SW480 (cell line): ENCODE data around the gene EXOSC2.

Experiments used
- DNase-seq: peaks from one replicate; pipeline ENCODE4 v3.0.0-alpha.2; 2016; ENCODE audit warnings: low spot score

EXOSC2 gene, protein sequence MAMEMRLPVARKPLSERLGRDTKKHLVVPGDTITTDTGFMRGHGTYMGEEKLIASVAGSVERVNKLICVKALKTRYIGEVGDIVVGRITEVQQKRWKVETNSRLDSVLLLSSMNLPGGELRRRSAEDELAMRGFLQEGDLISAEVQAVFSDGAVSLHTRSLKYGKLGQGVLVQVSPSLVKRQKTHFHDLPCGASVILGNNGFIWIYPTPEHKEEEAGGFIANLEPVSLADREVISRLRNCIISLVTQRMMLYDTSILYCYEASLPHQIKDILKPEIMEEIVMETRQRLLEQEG

DNA sequence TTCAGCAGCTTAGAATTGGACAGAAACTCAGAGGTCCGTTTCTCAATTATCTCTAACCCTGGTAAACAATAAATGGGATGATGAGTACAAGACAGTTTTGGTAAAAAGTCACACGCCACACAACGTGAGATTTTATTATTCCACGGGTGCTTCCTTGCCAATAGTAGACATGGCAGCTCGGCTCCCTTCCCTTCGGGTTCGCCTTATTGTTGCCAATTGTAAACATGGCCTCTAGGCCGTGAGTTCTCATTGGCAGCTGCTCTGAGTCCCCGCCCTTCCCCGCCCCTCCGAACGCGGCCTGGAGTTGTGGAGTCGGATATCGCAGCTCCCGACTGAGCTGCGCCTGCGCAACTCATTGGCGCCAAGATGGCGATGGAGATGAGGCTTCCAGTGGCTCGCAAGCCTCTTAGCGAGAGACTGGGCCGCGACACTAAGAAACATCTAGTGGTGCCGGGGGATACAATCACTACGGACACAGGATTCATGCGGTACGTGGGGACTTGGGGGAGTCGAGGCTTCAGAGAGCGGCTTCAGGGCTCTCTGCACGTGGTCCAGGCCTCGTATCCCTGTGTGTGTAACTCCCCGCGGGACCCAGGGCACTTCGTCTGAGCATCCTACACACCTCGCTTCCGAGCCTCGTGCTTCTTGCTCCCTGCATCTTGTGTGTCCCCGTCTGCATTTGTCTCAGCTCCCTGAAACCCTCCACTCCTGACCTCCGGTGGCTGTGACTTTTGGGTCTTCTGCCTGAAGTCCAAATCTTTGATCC lies at the start of gene EXOSC2:
Gene EXOSC2, plus strand, starts transcription at position 355 of the 766 bp plus-strand sequence. Its CDS starts 12 bp downstream, at position 367.
- DNase-seq, result peak; percentile 97

- no peak for DNase-seq
Measured at GRCh38 chr9:130651221-130651620, 42.4 kb upstream of the EXOSC2 start.

- no peak for DNase-seq
Measured at GRCh38 chr9:130651752-130652151, 41.8 kb upstream of the EXOSC2 start.

DNA sequence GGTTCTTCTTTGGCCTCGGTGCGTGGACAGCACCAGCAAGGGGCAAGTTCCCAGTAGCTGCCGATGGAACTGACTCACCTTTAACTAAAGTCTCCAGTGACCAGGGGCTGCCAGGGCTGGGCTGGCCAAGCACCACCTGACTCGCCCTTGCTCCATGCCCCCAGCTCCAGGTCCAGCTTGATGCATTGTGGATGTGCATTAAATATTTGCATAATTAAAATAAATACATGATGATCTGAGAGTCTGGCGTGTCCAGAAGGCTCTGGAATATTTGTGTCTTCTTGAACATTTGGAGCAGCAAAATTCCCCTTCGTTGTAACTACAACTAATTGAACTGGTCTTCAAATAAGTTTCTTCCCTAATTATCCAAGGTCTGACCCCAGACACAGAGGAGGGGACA lies 38.7 kb upstream of the EXOSC2 start:
- no peak for DNase-seq

DNA sequence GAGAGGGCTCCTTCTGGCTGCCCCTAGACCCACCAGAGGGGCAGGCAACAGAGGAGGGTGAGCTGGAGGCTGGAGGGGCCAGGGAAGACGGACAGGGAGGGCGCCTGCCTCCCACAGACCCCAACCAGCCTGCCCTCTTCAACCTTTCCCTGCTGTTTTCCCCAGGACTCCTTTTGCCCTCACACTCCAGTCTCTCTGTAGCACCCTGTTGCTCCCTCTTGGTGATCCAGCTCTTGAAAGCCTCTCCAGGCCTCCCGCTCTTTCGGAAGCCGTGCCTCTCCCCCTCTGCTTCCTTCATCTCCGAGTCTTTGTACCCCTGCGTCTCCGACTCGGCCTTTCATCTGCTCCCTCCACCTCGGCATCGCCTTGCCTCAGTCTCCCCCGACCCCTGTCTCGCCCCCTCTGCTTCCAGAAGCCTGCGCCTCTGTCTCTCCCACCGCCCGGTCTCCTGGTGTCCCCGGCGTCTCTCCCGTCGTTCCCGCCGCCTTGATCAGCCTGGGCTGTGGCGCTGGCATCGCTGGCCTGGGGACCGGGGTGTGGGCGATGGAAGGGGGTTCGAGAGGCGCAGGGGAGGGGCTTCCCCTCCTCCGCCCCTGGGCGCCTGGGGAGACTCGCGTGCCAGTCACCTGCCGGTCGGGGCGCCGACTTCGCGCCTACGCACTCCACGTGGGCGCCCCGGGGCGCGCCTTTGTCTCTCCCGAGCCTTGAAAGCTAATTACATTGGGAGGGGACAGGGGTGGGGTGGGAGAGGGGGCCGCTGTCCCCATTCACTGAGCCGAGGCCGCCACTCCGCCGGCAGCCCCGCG lies 34.5 kb upstream of the EXOSC2 start:
- no peak for DNase-seq

DNA sequence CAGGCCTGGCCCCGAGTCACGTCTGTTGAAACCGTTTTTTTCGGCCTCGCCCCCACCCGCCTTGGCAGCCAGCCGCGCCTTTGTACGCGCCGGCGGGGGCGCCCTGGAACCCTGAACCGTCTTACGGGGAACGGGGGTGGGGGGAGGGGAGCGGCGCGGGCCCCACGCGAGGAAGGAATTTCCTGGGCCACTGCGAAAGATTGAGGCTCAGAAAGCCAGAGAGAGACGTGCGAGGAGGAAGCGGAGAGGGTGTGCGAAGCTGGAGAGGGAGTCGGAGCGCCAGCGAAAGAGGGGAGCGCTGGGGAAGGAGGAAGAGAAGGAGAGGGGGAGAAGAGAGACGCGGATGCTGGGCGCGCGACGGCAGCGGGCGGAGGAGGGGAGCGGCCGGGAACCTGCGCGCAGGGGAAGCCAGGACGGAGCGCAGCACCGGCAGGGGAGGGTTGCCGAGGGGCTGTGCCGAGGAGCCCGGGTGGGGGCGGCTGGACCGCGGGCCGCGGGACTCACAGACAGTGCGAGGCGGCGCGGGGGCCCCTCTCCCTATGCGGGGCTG lies 33.8 kb upstream of the EXOSC2 start:
- DNase-seq, result no peak

DNA sequence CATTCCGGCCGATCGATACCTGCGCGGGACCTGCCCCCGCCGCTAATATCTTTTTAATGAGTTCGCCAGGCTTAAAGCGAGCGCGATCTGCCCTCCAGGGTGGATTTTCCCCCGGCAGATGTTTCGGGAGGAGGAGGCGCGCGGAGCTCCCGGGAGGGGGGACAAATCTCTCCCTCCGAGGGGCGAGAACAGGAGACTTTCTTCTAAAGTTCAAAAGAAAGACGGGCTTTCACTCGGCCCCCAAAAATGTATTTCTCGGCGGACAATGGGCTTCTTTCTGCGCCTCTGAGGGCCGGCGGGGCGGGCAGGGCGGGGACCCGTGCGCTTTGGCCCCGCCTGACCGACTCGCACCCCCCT lies 33.3 kb upstream of the EXOSC2 start:
- DNase-seq, result no peak

- DNase-seq, result no peak
Measured at GRCh38 chr9:130660683-130661450, 32.7 kb upstream of the EXOSC2 start.

DNA sequence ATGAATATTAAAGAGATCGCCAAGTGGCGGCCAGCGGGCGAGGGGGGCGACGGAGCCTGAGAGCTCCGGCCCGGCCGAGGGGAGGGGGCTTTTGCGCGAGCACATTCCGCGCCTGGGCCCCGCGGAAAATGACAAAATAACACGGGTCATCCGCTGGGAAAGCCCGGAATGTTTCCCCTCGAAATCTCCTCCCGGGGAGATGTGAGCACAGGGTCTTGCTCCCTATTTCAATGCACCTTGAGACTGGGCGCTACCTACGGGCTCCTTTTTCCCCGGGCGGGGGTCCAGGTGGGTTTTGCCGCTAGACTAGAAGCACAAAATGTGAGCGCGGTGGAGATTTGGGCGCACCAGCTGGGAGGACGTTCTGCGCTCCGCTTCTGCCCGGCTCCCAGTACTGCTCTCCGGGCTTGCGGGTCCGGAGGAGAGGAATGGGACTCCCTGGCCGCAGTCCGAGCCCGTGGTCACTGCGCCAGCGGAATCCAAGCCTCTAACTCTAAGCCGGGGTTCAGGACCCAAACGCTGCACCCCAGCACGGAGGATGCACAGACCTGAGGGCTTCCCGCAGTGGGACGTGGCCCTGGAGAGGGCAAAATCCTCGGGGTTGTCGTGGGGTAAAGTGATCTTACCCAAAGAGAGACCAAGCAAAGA lies 32.0 kb upstream of the EXOSC2 start:
- no peak for DNase-seq

GRCh38 chr9:130662099-130662969 lies 31.2 kb upstream of the EXOSC2 start:
- no peak for DNase-seq

DNA sequence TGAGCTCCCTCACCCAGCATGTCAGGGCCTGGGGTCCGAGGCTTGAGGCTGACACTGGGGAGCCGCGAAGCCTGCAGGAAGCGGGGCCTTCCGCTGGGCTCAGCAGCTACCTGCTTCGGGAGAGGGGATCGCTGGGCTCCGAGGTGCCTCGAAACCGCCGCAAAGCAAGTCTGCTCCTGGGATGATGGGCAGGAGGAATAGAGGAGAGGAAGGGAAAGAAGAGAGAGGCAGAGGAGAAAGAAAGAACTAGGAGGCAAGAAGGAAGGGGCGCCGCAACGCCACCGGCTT lies 30.7 kb upstream of the EXOSC2 start:
- DNase-seq, result no peak

DNA sequence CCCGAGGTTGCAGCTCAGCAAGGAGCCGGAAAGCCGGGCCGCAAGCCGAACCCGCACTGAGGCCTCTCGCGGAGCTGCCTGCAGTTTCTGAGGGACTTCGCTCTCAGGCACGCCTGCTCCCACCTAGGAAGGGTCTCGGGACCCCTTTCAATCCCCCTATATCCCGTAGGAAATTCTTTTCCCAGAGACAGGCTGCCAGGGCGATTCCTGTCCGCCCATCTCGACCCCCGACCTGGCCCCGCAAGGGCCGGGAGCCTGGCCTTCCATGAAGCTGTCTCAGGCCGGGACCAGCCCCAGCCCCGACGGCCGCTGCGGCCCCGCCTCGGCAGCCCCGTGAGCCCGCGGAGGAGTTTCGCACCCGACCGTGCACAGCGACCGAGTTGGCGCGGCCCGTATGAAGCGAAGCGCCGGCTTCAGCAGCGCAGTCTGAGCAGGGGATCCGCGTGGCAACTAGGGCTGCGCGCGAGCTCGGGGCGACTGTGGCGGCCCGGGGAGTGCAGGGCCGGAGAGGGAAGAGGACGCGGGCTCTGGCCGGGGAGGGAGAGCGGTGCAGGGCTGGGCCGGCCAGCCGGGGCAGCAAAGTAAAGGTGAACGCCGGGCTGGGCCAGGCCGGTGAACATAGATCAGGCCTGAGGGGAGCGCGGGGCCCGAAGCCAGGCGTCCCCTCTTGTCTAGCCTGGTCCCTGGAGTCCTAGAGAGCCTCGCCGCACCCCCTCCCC lies 30.2 kb upstream of the EXOSC2 start:
- DNase-seq, result peak; percentile 36

GRCh38 chr9:130663977-130664250 lies 29.7 kb upstream of the EXOSC2 start:
- no peak for DNase-seq

DNA sequence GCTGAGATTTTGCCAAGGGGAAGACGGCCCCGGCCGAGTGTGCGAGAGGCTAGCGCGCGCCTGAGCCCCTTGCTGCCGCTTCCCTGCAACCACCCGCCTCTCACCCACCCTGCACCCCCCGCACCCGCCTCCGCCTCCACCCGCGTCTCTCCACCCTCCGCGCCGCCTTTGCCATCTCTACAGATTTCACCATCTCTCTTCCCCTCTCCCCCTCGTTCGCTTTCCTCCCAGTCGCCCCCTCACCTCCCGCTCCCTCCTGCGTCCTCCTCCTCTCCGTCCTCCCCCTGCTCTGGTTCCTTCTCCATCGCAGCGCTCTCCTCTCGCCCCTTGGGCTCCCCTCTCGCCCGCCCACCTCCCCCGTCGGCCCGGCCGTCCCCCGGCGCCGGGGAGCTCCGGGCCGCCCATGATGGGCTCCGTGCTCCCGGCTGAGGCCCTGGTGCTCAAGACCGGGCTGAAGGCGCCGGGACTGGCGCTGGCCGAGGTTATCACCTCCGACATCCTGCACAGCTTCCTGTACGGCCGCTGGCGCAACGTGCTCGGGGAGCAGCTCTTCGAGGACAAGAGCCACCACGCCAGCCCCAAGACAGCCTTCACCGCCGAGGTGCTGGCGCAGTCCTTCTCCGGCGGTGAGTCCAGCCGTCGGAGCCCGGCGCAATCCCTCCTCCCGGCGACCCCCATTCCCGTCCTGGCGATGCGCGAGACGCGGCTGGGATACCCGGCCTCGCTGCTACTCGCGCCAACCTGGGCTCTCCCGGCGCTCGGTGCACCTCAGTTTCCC lies 29.1 kb upstream of the EXOSC2 start, which contains the start of gene PRDM12:
Gene PRDM12, plus strand, starts transcription at position 344 of the 778 bp plus-strand sequence. Its CDS starts 60 bp downstream, at position 404.
- DNase-seq, result no peak

DNA sequence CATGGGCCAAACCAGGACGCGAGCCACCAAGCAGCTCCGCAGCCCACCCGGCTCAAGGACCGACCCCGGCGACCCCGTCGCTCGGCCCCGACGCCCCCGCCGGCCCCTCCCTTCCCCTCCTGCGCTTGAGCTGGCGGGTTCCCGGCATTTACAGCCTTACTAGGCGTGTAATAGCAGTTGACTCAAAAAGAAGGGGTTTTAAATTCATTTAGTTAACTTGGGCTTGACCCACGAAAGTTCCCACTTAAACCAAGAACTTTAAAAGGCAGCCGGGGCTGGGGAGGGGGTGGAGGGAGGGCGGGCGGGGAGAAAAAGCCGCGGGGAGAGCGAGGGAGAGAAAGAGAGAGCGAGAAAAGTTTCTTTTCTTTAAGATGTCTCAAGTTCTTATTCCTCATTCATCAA lies 28.6 kb upstream of the EXOSC2 start:
- DNase-seq, result no peak

GRCh38 chr9:130665431-130666392 lies 27.9 kb upstream of the EXOSC2 start:
- no peak for DNase-seq

DNA sequence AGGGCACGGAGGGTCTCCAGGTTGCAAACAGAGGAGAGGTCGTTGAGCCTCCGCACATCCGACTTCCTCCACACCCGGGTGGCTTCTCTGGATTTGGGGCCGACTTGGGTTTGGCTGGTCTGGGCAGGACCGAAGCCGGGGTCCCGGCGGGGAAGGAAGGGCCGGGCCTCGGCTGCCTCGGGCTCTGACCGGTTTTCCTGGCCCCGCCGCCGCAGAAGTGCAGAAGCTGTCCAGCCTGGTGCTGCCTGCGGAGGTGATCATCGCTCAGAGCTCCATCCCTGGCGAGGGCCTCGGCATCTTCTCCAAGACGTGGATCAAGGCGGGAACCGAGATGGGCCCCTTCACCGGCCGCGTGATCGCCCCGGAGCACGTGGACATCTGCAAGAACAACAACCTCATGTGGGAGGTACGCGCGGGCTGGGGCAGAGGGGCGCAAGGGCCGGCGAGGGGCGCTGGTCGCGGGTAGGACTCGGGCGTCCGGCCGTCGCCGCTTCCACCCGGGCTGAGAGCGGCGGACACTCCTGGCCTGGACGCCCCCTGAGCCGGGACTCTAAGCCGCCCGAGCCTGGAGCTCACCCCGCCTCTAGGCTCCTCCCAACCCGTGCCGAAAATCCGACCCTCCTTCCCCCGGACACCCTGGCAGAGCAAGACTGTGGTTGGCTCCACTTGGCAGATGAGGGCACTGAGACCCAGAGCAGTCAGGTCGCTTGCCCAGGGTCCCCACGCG lies 27.0 kb upstream of the EXOSC2 start:
- no peak for DNase-seq
